Purkinje cell (primary cell): ENCODE results near the gene BUB3. TPM values are rescaled to one million over a fixed set of nuclear protein-coding genes. Genes with fewer than 3 reads are reported as not detected.

Experiments used
- polyA plus RNA-seq: library from polyadenylated mRNA; unstranded; fragments of >200 nt; fragmentation: Nextera tagmentation; gene quantifications from 2 replicates; pipeline ENCODE4 v1.2.1, GENCODE V29; 2014

The BUB3 gene, protein sequence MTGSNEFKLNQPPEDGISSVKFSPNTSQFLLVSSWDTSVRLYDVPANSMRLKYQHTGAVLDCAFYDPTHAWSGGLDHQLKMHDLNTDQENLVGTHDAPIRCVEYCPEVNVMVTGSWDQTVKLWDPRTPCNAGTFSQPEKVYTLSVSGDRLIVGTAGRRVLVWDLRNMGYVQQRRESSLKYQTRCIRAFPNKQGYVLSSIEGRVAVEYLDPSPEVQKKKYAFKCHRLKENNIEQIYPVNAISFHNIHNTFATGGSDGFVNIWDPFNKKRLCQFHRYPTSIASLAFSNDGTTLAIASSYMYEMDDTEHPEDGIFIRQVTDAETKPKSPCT
- 90.3 and 108 TPM in 2 replicates for polyA plus RNA-seq

DNA sequence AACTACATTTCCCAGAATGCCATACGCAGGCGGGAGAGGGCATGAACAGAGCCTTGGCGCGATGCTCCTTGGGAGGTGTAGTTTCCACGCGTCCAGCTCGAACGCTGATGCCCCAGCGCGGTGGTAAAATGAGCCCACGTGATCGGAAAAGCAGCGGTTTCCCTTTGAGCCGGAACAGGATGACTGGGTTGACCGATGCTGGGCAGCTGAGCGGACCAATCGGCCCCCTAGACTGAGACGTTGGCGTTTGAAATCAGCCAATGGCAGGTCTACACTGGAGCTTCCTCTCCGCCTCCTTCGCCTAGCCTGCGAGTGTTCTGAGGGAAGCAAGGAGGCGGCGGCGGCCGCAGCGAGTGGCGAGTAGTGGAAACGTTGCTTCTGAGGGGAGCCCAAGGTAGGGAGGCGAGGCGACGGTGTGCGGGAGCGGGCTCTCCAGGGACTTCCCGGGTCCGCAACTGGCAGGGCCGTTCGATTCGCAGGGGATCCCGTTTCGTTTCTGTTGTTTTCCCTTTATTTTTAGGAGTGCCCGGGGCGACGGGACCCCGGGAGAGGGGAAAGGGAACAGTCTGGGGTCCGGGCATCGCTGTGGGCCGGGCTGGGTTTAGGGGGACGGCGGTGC, at the start of gene BUB3:
TSS of gene BUB3 (plus strand) at position 311 of the 619 bp plus-strand sequence. CDS start 516 bp downstream, outside the sequence.

DNA sequence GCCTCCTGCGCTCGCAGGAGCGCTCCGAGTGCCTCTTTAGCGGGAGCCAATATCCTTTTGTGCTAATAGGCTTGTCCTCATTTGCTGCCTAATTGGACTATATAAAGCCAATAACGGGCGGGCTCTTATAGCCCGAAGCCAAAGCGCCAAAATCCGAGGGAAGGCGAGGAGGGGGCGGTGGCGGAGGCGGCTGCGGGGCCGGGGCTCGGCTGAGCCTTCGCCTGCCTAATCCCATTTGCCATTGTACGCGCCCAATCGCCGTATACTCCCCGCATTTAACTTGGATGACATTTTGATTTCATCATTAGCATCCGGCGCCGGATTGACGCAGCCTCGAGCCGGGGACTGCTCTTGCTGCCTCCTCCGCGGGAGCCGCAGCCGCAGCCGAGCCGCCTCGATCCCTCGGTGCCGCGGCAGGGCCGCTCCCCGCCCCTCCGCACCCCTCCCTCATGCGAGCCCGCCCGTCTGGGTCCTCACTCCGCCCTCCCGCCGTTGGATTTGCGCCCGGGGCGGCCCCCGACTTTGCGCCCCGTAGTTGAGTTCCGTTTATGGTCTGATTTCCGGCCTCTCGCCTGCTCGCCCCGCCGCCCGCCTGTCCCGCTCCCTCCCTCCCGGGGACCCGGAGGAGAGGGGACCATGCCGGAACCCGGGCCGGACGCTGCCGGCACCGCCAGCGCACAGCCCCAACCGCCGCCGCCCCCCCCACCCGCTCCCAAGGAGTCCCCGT, 18.6 kb upstream of the BUB3 start, which contains the start of gene HMX3:
TSS of gene HMX3 (plus strand) at position 556 of the 727 bp plus-strand sequence. CDS start at position 637, 81 bp downstream.

DNA sequence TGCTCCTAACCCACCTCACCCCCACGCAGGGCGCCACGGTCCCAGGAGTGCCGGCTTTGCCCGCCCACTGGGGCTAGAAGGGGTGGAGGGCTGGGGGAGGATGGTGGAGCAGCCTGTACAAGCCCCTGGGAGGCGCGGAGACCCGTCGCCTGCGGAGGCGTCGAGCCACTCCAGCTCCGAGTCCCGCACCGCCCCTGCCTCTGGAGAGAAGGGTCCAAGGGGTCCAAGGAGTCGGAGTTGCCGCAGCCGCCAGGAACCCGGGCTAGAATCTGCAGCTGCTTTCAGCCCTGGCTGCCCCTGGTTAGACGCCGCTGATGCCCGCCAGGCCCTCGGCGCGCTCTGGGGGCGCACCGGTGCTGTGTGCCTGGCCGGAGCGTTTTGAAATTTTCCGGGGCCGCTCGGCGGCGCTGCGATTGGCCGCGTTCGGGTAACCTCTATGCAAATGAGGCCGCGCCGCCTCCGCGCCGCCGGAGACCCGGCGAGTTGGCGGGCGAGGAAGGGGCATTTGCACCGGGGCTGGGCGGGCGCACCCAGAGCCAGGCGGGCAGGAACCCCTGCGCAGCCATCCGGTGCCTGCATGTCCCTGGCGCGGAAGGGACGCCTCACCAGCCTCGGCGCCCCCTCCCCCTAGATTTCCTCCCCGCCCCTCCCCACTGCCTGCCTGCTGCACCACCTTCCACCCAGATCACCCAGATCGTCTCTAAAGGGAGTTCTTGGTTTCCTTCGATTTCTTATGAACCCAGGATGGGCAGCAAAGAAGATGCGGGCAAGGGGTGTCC, 6.4 kb upstream of the BUB3 start, which contains the start of gene HMX2:
TSS of gene HMX2 (plus strand) at position 502 of the 779 bp plus-strand sequence. CDS start at position 745, 243 bp downstream.

Other genes with a start within 250 kb of the BUB3 start
- not detected in 2 replicates for gene FAM24A, start 243.8 kb upstream of the BUB3 start, polyA plus RNA-seq
- gene C10orf88, start 200.2 kb upstream of the BUB3 start, polyA plus RNA-seq = 21.1 and 40.9 TPM in 2 replicates
- 54.8 and 71.3 TPM in 2 replicates for gene PSTK, start 174.0 kb upstream of the BUB3 start, polyA plus RNA-seq
- 11.2 and 13.7 TPM in 2 replicates for gene IKZF5, start 145.6 kb upstream of the BUB3 start, polyA plus RNA-seq
- 19.3 and 25.1 TPM in 2 replicates for gene ACADSB, start 145.4 kb upstream of the BUB3 start, polyA plus RNA-seq
- not detected in 2 replicates for gene HMX3, start 18.4 kb upstream of the BUB3 start, polyA plus RNA-seq
- not detected in 2 replicates for gene HMX2, start 6.3 kb upstream of the BUB3 start, polyA plus RNA-seq